SKM-1 (cell line): ENCODE results near the gene PSTK.
A peak's percentile ranks its signal among the peaks of the same experiment; 100 is the strongest.

Source experiments
- DNase-seq: peaks from one replicate; lab custom pipeline; 2025; ENCODE audit not compliant: unreplicated experiment; lab: John Stamatoyannopoulos, UW

Gene PSTK

GRCh38 chr10:122980209-122981065 lies at the start of gene PSTK:
PSTK (plus strand) TSS chr10:122980401; CDS start chr10:122980480, 79 bp downstream.
- peak; percentile 42 for DNase-seq

DNA sequence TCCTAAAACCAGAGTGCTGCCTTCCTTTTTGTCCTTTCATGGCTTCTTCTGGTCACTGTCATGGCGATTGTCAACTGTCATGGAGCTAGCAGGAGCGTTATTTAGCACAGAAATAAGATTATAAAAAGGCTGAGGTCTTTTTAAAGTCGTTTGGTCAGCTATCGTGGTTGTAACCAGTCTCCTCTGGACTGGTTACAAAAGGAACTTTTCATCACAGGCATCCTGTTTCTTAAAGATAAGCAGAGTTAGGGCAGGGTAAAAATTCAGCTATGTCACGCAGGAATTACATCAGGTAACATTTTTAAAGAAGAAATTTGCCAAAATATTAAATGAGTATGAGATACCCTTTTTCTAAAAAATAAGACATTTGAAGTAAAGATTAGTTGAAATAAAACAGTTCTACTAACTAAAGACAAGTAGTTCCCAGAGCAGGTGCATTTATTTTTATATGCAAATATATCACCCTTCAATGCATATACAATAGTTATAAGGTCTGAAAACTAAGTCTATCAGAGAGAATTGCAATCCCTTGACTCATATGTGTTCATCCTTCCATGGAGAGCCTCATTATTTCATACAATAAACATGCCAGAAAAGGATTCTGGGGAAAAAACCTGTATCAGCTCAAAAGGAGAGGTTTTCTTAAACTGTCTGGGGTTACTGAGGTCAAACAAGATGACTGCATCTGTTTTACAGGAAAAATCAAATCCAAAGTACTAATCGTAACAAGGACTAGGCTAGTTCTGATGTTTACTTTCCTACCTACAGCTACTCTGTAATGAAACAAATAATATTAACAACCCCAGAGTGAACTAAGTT lies 48.9 kb upstream of the PSTK start:
- DNase-seq: no peak

DNA sequence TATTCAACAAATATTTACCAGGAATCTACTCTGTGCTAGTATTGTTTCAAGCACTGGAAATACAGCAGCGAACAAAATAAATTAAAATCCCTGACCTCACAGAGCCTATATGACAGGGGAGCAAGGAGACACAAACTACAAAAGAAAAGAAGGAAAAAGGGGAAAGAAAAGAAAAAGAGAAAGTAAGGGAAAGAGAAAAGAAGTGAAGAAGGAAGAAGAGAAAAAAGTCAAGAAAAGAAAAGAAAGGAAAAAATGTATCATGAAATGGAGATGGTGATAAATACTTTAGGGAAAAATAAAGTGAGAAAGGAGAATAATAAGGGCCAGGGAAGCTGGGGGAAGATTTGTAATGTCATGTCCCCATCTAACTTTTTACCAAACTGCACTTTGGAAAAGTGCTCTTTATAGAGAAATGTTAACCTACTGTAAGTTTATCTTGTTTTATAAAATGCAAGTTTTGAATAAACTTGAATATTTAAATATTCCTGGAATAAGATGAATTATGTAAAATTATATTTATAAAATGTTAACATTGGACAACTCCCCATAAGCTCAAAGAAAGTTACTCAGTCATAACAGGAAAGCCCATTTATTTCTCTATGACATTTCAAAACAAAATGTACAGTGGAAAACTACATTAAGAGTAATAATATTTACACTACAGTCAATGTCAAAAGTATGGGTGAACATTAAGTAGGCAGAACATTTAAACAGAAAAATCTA lies 40.9 kb upstream of the PSTK start:
- DNase-seq: no peak

DNA sequence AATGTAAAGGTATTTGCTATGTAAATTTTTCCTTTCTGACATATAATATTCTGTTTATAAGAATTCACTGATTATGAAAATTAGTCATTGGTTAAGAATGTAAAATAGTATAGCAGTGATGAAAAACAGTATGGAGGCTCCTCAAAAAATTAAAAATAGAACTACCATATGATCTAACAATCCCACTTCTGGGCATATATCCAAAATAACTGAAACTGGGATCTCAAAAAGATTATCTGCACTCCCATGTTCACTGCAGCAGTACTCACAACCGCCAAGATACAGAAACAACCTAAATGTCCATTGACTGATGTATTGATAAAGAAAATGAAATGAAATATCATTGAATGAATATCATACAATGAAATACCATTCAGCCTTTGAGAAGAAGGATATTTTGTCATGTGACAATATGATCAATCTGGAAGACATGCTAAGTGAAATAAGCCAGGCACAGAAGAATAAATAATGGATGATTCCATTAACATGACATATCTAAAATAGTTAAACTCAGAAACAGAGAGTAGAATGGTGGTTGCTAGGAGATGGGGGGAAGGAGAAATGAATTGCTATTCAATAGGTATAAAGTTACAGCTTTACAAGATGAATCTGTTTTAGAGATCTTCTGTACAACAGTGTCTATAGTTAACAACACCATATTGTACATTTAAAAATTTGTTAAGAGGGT lies 40.2 kb upstream of the PSTK start:
- DNase-seq: no peak

GRCh38 chr10:122949296-122949695 lies 30.9 kb upstream of the PSTK start:
- DNase-seq: no peak

DNA sequence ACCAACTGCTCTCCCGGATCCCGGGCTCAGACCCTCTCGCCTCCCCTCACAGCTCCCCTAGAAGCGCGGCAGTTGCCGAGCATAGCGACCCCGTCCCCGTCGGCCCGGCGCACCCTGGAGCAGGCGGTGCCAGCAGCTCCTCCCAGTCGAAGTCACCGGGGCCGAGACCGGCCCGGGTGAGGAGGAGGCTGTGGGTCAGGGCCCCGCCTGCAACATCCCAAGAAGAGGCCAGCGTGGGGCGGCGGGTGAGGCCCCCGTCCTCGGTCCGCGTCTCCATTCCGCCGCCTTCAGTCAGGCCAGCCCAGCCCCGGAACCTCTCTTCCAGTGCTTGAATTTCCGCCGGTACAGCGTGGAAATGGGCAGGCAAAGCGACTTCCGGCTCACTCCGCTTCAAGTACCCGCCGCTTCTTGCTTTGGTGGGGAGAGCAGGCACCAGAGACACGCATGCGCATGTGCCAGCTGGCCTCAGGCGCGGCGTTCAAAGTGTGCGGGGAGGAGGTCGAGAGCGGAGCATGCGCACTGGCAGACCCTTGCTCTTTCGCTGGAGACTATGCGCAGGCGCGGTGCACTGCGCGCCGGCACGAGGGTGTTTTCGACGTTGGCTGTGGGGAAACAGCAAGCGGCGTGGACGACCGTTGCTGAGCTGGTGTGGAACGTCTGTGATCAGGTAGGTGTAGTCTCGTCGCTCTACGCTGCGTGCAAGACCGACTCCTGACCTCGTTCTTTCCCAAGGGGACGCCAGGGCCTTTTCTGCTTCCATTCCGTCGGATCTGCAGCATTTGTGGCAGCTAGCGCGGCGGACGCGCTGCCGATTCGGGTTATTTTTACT lies 26.1 kb upstream of the PSTK start, which contains the start of gene C10orf88:
TSS of gene C10orf88 (minus strand) at position 326 of the 829 bp plus-strand sequence. CDS start at position 277, 49 bp downstream.
- DNase-seq: peak; percentile 97

DNA sequence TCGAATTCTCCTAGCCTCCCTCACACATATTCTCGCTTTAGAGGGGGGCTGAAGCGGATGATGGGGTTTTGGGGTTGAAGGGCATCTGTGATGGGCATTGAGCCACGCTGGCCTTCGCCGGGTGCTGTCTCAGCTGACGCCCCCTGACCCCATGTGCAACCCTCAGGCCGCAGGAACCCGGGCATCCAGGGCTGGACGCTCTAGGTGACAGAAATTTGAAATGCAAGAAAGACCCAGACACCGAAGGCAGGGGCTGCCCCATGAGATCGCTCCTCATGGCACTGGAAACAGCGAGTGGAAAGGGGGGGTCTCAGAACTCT lies 25.5 kb upstream of the PSTK start:
- no peak for DNase-seq

DNA sequence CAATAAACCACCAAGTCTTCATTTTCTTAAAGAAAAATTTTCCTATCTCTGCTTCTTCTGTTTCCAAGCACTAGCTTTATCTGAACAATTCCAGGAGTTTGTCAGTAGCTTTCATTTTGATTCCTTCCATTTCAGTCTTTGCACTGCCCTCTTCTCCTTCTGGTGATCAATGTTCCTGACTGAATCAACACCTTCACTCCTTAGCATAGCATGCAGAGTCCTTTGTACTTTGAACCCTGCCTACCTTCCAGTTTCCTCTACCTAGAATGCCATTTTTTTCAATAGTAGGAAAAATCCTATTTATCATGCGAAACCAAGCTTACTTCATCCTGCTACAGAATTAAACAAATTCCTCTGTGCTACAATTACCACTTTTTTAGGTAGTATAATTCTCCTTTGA lies 24.3 kb upstream of the PSTK start:
- DNase-seq: no peak

DNA sequence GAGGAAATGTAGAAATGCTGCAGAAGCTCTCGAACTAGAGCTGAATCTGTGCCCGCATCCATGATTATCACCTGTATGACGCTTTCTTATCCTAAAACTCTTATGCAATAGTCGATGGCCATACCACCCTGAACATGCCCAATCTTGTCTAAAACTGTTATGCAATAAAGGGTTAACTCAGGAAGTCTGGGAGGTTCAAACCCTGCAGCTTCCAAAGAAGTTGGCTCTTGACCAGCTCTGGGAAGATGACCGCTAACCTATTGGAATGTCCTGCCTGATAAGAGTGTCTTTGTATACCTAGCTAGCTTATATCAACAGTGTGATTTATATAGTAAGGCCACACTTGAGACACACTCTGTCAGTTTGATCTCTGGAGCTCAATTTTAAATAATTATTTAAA lies 22.7 kb upstream of the PSTK start:
- DNase-seq: no peak

DNA sequence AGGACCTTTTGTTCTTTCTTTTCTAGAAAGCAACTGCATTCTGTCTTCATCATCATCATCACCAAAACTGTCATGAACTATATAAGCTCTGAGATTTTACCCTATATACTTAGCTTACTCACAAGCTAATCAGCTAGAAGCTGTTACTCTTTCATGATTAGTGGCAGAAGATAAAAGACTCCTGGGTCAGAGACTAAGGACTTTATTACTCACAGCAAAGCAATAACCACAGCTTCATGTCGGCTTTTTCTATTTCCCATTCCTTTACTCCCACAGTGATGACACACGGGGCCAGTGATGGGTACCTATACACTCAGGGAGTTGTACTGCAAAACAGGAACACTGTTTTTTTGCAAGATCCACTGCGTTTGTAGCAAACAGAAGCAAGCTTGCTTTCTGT lies 17.8 kb upstream of the PSTK start:
- DNase-seq: no peak

- DNase-seq: no peak
These were observed 13.3 kb upstream of the PSTK start for GRCh38 chr10:122966879-122967278.

- DNase-seq: no peak
These were observed 11.5 kb upstream of the PSTK start for GRCh38 chr10:122968698-122969097.

- DNase-seq: no peak
These were observed 6.2 kb upstream of the PSTK start for GRCh38 chr10:122974023-122974422.

DNA sequence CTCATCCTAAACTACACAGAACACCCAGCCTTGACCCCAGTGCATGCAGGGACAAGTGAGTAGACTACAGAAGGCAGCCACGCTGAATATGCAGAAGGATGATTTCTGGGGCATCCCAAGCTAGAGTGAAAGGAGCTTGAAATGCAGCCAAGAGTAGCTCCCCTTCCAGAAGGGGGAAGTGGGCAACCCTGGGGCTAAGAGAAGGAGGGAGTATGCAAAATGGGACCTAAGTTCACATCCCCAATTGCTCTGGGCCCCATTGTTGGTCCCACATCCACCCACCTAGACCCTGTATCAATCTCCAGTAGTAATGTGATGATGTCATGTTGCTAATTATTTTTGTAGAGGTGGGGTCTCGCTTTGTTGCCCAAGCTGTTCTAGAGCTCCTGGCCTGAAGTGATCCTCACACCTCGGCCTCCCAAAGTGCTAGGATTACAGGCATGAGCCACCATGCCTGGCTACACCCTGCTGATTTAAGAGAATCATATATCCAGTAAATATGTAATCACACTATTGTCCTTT lies 5.6 kb upstream of the PSTK start:
- DNase-seq: no peak

DNA sequence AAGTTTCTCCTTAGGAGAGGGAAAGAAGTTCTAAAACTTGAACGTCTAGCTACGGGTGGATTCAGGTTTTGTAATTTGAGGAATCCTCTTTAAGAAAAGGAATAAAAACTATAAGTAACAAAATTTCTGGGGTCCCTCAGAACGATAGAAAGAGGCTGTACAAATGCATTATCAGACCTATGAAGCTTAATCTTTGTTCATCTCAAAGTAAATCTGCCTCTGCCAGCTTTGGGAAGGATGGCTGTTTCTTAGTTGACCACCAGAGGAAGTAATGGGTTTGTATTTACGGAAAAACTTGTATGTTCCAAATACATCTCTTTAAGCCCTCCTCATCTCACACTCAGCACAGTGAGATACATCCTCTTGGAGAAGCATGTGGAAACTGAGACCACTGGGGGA lies 864 bp downstream of the PSTK start:
- peak; percentile 24 for DNase-seq

DNA sequence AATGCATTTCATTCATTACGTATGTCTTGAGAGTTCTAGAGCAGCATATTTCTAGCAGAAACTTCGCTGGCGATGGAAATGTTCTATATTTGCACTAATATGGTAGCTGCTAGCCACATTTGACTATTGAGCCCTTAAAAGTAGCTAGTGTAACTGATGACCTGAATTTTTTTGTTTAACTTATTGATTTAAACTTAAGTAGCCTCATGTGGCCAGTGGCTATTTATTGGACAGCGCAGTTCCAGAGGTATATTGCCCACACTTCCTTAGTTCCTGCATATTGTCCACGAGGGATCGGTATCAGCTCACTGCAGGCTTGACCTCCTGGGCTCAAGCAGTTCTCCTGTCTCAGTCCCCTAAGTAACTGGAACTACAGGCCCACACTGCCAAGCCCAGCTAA lies 3.7 kb downstream of the PSTK start:
- no peak for DNase-seq

DNA sequence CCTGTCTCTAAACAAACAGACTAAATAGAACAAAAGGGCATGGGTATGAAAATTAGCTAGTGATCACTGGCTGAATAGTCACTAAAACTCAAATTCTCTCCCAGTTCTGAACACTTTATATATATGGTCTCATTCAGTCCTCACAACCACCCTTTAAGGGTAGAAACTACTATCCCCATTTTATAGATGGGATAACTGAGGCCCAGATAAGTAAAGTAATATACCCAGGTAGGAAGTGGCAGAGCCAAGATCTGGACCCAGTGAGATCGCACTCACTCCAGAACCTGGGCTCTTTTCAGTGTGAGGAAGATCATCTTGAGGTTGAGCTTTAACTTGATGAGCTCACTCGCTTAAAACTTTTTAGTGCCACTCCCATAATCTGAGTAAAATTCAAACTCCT lies 4.5 kb downstream of the PSTK start:
- DNase-seq: no peak

GRCh38 chr10:122986335-122986734 lies 6.1 kb downstream of the PSTK start:
- no peak for DNase-seq

DNA sequence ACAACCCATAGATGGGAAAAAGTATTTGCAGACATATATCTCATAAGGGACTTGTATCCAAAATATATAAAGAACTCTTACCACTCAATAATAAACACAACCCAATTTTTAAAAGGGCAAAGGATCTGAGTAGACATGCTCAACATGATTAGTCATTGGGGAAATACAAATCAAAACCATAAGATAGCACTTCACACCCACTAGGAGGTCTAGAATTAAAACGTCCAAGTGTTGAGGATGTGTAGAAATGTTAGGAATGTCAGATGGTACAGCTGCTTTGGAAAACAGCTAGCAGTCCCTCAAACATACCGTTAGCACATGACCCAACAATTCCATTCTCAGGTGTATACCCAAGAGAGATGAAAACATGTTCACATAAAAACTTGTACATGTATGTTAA lies 8.3 kb downstream of the PSTK start:
- DNase-seq: no peak

DNA sequence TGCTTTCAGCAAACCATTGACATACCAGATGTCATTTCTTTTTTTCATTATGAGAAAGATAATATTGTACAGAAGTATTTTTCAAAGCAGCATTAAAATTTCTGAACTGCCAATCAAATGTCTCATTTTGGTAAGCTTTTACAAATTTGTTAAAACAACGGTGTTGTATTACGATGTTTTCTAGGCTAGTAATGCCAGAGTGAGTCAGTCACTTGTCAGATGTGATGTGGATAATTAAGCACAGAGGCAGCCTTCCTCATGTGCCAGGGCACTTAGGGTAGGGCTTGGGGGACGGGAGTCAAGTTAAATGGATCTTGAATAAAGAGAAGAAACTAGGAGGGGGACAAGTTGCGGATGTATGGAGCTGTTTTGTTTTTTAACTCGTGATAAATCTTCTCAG lies 10.1 kb downstream of the PSTK start:
- no peak for DNase-seq
